Endothelial cell of umbilical vein (primary cell): Measurements from ENCODE around the gene CTSF. TPM values are rescaled to one million over a fixed set of nuclear protein-coding genes. Genes with fewer than 3 reads are reported as not detected.
"Not testable (repeated sequence)": the region's sequence is repeated elsewhere in the genome, so short reads cannot be mapped to it uniquely, and the experiment has no call there.

Source experiments
- BruUV-seq: library from RNA; stranded (reverse); fragments of 400-500 nt; replicated peaks from 2 replicates; lab custom pipeline; 2021; lab: Mats Ljungman, UMichigan
- CTCF ChIA-PET: fragments of 300-600, 350-600 bp; sonication (Branson Sonifier 250); formaldehyde crosslinking; loops from one replicate; lab custom pipeline; 2021; ENCODE audit warnings: antibody characterized with exemption, inconsistent platforms; lab: Charles Lee
- POLR2A ChIA-PET: fragments of 300-600, 350-600 bp; sonication (Branson Sonifier 250); formaldehyde crosslinking; loops from one replicate; lab custom pipeline; 2021; ENCODE audit warnings: antibody characterized with exemption, inconsistent platforms; lab: Charles Lee
- DNase-seq: peaks from one replicate; pipeline ENCODE4 v3.0.0-alpha.2; 2011; ENCODE audit warnings: low read depth, low spot score
- FAIRE-seq: peaks from 2 replicates; lab custom pipeline; 2011; peaks lifted over from hg19 to GRCh38; lab: Jason Lieb, UNC
- H2AFZ ChIP-seq: 2 replicates; pipeline ENCODE4 v1.6.0; 2012; ENCODE audit warnings: low read depth, low read length, control low read depth, inconsistent platforms
- H3K27ac ChIP-seq: 2 replicates; pipeline ENCODE4 v1.5.1; 2011; ENCODE audit warnings: low read depth, mild to moderate bottlenecking, control low read depth, low read length, moderate library complexity; ENCODE audit not compliant: insufficient read depth
- H3K27me3 ChIP-seq, 2 experiments: 2 replicates each; pipeline versions ENCODE4 v1.6.0 to v1.6.1; 2011; ENCODE audit warnings: low read length in 2 of 2, mixed read lengths in 1 of 2; ENCODE audit not compliant: control insufficient read depth in 2 of 2, insufficient read depth in 2 of 2
- H3K36me3 ChIP-seq, 2 experiments: 2 replicates in 1 of 2; 3 replicates in 1 of 2; pipeline ENCODE4 v1.5.1; 2011; ENCODE audit warnings: low read length in 2 of 2, mild to moderate bottlenecking in 1 of 2, moderate library complexity in 1 of 2; ENCODE audit not compliant: control insufficient read depth in 2 of 2, insufficient read depth in 2 of 2; ENCODE audit errors: extremely low read depth in 1 of 2
- H3K4me1 ChIP-seq: 3 replicates; pipeline ENCODE4 v1.5.1; 2011; ENCODE audit warnings: mild to moderate bottlenecking, low read length; ENCODE audit not compliant: control insufficient read depth, insufficient read depth; ENCODE audit errors: extremely low read depth
- H3K4me2 ChIP-seq: 2 replicates; pipeline ENCODE4 v1.6.1; 2011; ENCODE audit warnings: low read length, control low read depth, mixed read lengths; ENCODE audit not compliant: insufficient read depth
- H3K4me3 ChIP-seq, 3 experiments: fragments of 200-600 bp in 1 of 3; sonication (generic), shearing (Covaris generic) in 1 of 3; replicated peaks in 1 of 3; 2 replicates each; pipeline ENCODE4 v1.5.1; 2011 to 2016; ENCODE audit warnings: control low read depth in 3 of 3, low read length in 3 of 3, mild to moderate bottlenecking in 2 of 3, inconsistent platforms in 1 of 3, low read depth in 1 of 3, moderate library complexity in 1 of 3; ENCODE audit not compliant: insufficient read depth in 1 of 3
- H3K79me2 ChIP-seq: 2 replicates; pipeline ENCODE4 v1.6.0; 2012; ENCODE audit warnings: low read length, inconsistent platforms; ENCODE audit not compliant: control insufficient read depth, insufficient read depth
- H3K9ac ChIP-seq: replicated peaks from 2 replicates; pipeline ENCODE3; 2011; ENCODE audit warnings: low read length, control low read depth; ENCODE audit not compliant: insufficient read depth; ENCODE audit errors: extremely low read depth
- H3K9me1 ChIP-seq: replicated peaks from 3 replicates; pipeline ENCODE4 v1.6.0; 2011; ENCODE audit warnings: mild to moderate bottlenecking, low read length; ENCODE audit not compliant: control insufficient read depth, insufficient read depth; ENCODE audit errors: extremely low read depth
- H3K9me3 ChIP-seq: replicated peaks from 2 replicates; pipeline ENCODE4 v1.5.1; 2012; ENCODE audit warnings: low read length, inconsistent platforms; ENCODE audit not compliant: control insufficient read depth, insufficient read depth
- H4K20me1 ChIP-seq: replicated peaks from 2 replicates; pipeline ENCODE3; 2011; ENCODE audit warnings: mild to moderate bottlenecking, low read length; ENCODE audit not compliant: control insufficient read depth, insufficient read depth; ENCODE audit errors: extremely low read depth
- EZH2 ChIP-seq: IDR thresholded peaks from 2 replicates; pipeline ENCODE4 v1.6.1; 2012; ENCODE audit warnings: borderline replicate concordance, low read depth, mild to moderate bottlenecking, moderate library complexity, low read length, inconsistent platforms; ENCODE audit not compliant: severe bottlenecking
- JUN ChIP-seq: IDR thresholded peaks from 2 replicates; pipeline ENCODE4 v1.6.1; 2011; ENCODE audit warnings: borderline replicate concordance, low read depth; ENCODE audit not compliant: insufficient read length, insufficient read depth
- MAX ChIP-seq: IDR thresholded peaks from 2 replicates; pipeline ENCODE4 v1.6.1; 2011; ENCODE audit not compliant: insufficient read depth, insufficient read length
- MYC ChIP-seq: IDR thresholded peaks from one replicate; pipeline ENCODE4 v1.6.1; 2011; ENCODE audit warnings: mild to moderate bottlenecking, low read depth, low read length
- dilution Hi-C: fragments of 300-500 bp; cut with MboI; formaldehyde crosslinking; loops from one replicate; pipeline ENCODE4 v1.15.0; 2019; ENCODE audit warnings: low sequenced_read_pairs; ENCODE audit not compliant: extremely low pct_ligation_motif_present
- intact Hi-C: fragments of 100-400 bp; cut with micrococcal nuclease; formaldehyde crosslinking; loops from one replicate; pipeline ENCODE4 v1.10.0; 2022
- polyA plus RNA-seq, 4 experiments: library from polyadenylated mRNA; depleted of rRNA in 3 of 4; stranded (reverse) in 3 of 4; unstranded in 1 of 4; fragments of >200 nt; gene quantifications; 2 replicates each; pipeline versions ENCODE4 v1.2.1 to v1.2.3, GENCODE V29; 2011 to 2012; ENCODE audit warnings: missing spikeins in 1 of 4
- total RNA-seq: library from RNA; stranded (reverse); gene quantifications from 2 replicates; pipeline ENCODE4 v1.2.3, GENCODE V29; 2021

Gene CTSF
- total and polyA plus RNA-seq, 2 donors (not counting 3 experiments of a cell fraction or from before 2014, with no cell fraction given): 14.4 to 27.7 TPM

DNA sequence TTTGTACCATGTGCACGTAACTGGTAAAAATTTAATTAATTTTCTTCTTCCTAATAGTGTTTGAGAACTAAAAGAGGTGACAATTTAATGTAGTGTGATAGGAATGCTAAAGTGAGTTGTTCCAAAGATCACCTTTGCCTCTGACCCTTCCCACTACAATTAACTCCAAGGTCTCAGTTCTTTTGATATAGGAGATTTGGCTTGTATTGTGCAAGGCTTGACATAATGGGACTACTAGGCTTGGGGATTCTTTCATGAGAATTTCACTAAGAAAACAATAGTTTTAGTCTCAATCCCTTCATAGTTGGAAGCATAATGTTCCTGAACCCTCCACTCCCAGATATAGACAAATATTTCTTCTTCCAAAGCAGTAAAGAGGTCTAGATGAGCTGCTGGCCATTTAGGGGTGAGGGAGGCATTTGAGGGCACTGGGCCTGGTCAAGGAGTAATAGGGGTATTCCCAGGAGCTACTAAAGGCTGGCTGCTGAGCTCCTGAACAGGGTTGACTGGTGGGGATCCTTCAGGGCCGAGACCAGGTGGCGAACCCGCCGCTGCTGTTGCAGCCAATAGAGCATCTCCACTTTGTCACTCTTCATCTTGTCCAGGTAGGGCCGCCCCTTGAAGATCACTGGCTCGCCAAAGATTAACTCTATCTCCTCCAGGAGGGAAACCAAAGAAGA is 21.7 kb upstream of the CTSF start:
- Histone ChIP-seq H3K27ac (no peak overlapping the region), H2AFZ (no peak overlapping the region), H3K4me1 (peaks cover 5% of the 10 kb centered on the region), H3K9me1 (no peaks in the 10 kb centered on the region), H3K79me2 (no peaks in the 10 kb centered on the region), H3K9me3 (no peaks in the 10 kb centered on the region), H3K4me3 (no peak overlapping the region), H4K20me1 (no peaks in the 10 kb centered on the region), H3K27me3 (peaks cover 0 to 2% of the 10 kb centered on the region in 2 experiments), H3K9ac (no peak overlapping the region), H3K4me2 (no peak overlapping the region), H3K36me3 (no peaks in the 10 kb centered on the region)
- FAIRE-seq: no peak
- POLR2A ChIA-PET: no interaction called here
- TF ChIP-seq EZH2 (no peak), MYC (no peak), MAX (no peak), JUN (no peak)
- no peak for DNase-seq
- intact Hi-C loops (loop anchor here (5.0 kb wide), 1 partner anchor 87 kb away; the partner anchor contains the start of gene RBM4B), dilution Hi-C loops (no loop called here)
- no TSS peak for BruUV-seq
- CTCF ChIA-PET: interaction anchor here (1.0 to 1.3 kb wide), 4 partner anchors 11 to 244 kb away, joined by 3 to 4 read pairs (median 4); no protein-coding TSS in a partner anchor

DNA sequence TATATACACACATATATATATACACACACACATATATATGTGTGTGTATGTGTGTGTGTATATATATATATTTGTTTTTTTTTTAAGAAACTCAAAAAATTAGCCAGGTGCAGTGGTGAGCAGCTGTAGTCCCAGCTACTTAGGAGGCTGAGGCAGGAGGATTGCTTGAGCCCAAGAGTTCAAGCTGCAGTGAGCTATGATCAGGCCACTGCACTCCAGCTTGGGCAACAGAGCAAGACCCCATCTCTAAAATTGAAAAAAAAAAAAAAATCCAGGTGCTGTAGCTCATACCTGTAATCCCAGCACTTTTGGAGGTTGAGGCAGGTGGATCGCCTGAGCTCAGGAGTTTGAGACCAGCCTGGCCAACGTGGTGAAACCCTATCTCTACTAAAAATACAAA is 20.9 kb upstream of the CTSF start:
- BruUV-seq, H3K9ac ChIP-seq, H2AFZ ChIP-seq, H3K9me1 ChIP-seq, H3K4me2 ChIP-seq, H3K79me2 ChIP-seq, H3K27me3 ChIP-seq, intact Hi-C loops, H3K27ac ChIP-seq, H3K9me3 ChIP-seq, H3K4me3 ChIP-seq, dilution Hi-C loops, DNase-seq, FAIRE-seq, H3K36me3 ChIP-seq, H4K20me1 ChIP-seq, H3K4me1 ChIP-seq, POLR2A ChIA-PET: not testable (repeated sequence)
- CTCF ChIA-PET: interaction anchor here (1.1 kb wide), 1 partner anchor 89 kb away, joined by 3 read pairs; the partner anchor contains the start of gene RBM4B
